HepG2 (cell line): Measurements from ENCODE around the gene IYD. TPM values are rescaled to one million over a fixed set of nuclear protein-coding genes. Genes with fewer than 3 reads are reported as not detected.

ENCODE experiments used
- ATAC-seq: fragments of 200-7000 bp; cut with Tn5 transposase; 3 replicates; pipeline ENCODE4 v1.9.1; 2020; ENCODE audit warnings: mild to moderate bottlenecking, moderate library complexity
- BruUV-seq: library from RNA; stranded (reverse); fragments of 400-500 nt; replicated peaks from 2 replicates; lab custom pipeline; 2021; lab: Mats Ljungman, UMichigan
- CTCF ChIA-PET: fragments of 300-600 bp; formaldehyde crosslinking; extraction: SDS; loops from one replicate; lab custom pipeline; 2021; ENCODE audit warnings: low total read pairs, inconsistent platforms, low intra/inter-chr PET ratio; lab: Yijun Ruan, JAX
- POLR2A ChIA-PET: fragments of 350-600 bp; sonication (Branson Sonifier 250); formaldehyde crosslinking; loops from one replicate; lab custom pipeline; 2020; ENCODE audit warnings: antibody characterized with exemption, inconsistent platforms; lab: Yijun Ruan, JAX
- DNase-seq: peaks from one replicate; pipeline ENCODE4 v3.0.0-alpha.2; 2015; ENCODE audit warnings: low spot score
- FAIRE-seq: peaks from 3 replicates; lab custom pipeline; 2011; peaks lifted over from hg19 to GRCh38; lab: Jason Lieb, UNC
- H2AFZ ChIP-seq: one replicate; pipeline ENCODE4 v1.6.1; 2011; ENCODE audit warnings: low read length, inconsistent platforms
- H3K27ac ChIP-seq: fragments of 300-600 bp; 3 replicates; pipeline ENCODE4 v1.8.0; 2011; ENCODE audit warnings: mixed run types, mild to moderate bottlenecking, mixed read lengths, low read length, inconsistent platforms; ENCODE audit not compliant: insufficient read depth; ENCODE audit errors: extremely low read length
- H3K27me3 ChIP-seq, 2 experiments: fragments of 200-600 bp in 1 of 2; 2 replicates in 1 of 2; 3 replicates in 1 of 2; pipeline versions ENCODE4 v1.6.0 to v1.8.0; 2011; ENCODE audit warnings: low read length in 2 of 2, mild to moderate bottlenecking in 2 of 2, moderate library complexity in 2 of 2, inconsistent platforms in 1 of 2; ENCODE audit not compliant: insufficient read depth in 2 of 2, control insufficient read depth in 1 of 2
- H3K36me3 ChIP-seq, 2 experiments: fragments of 200-600 bp in 1 of 2; replicated peaks in 1 of 2; 2 replicates in 1 of 2; 3 replicates in 1 of 2; pipeline versions ENCODE4 v1.5.1 to v1.8.0; 2011; ENCODE audit warnings: low read length in 2 of 2, inconsistent platforms in 1 of 2; ENCODE audit not compliant: insufficient read depth in 2 of 2, control insufficient read depth in 1 of 2
- H3K4me1 ChIP-seq: 2 replicates; pipeline ENCODE4 v1.5.1; 2012; ENCODE audit warnings: low read length, inconsistent platforms; ENCODE audit not compliant: insufficient read depth
- H3K4me2 ChIP-seq: 2 replicates; pipeline ENCODE4 v1.6.0; 2011; ENCODE audit warnings: low read depth, low read length, inconsistent platforms
- H3K4me3 ChIP-seq, 3 experiments: fragments of 200-600 bp in 1 of 3; sonication (generic), shearing (Covaris generic) in 1 of 3; replicated peaks in 1 of 3; 2 replicates each; pipeline ENCODE4 v1.5.1; 2011 to 2016; ENCODE audit warnings: low read length in 3 of 3, inconsistent platforms in 2 of 3, low read depth in 2 of 3, mild to moderate bottlenecking in 2 of 3, control low read depth in 1 of 3, mixed read lengths in 1 of 3; ENCODE audit not compliant: insufficient read depth in 1 of 3
- H3K79me2 ChIP-seq: one replicate; pipeline ENCODE4 v1.6.1; 2011; ENCODE audit warnings: low read length, inconsistent platforms; ENCODE audit not compliant: insufficient read depth
- H3K9ac ChIP-seq: 2 replicates; pipeline ENCODE4 v1.6.0; 2011; ENCODE audit warnings: mild to moderate bottlenecking, low read depth, low read length, inconsistent platforms; ENCODE audit not compliant: insufficient read depth
- H3K9me3 ChIP-seq: 2 replicates; pipeline ENCODE4 v1.5.1; 2012; ENCODE audit warnings: mild to moderate bottlenecking, low read length
- H4K20me1 ChIP-seq: 2 replicates; pipeline ENCODE4 v1.6.0; 2011; ENCODE audit warnings: inconsistent platforms, mild to moderate bottlenecking, low read length, moderate library complexity; ENCODE audit not compliant: insufficient read depth
- AGO2 ChIP-seq: fragments of 200-400 bp; formaldehyde crosslinking; optimal IDR thresholded peaks from 2 replicates; pipeline ENCODE3; 2017; ENCODE audit warnings: mild to moderate bottlenecking, low read depth, low read length, moderate library complexity
- FOSL2 ChIP-seq: sonication (generic); formaldehyde crosslinking; IDR thresholded peaks from 2 replicates; pipeline ENCODE4 v1.4.0; 2020; ENCODE audit warnings: missing genetic modification reagents
- PITX1 ChIP-seq: sonication (generic); formaldehyde crosslinking; IDR thresholded peaks from 2 replicates; pipeline ENCODE4 v1.5.1; 2020; ENCODE audit warnings: mild to moderate bottlenecking, missing genetic modification reagents
- ZNF761 ChIP-seq: sonication (generic); formaldehyde crosslinking; conservative IDR thresholded peaks from 2 replicates; pipeline ENCODE4 v1.4.0; 2020; ENCODE audit warnings: mild to moderate bottlenecking, missing genetic modification reagents
- WGBS: methylation state at CpG from one replicate; pipeline ENCODE4 v1.1.6; 2017; ENCODE audit warnings: low lambda C conversion rate; 5-methylcytosine and 5-hydroxymethylcytosine counted together
- in situ Hi-C: cut with HindIII; loops from 2 replicates; pipeline ENCODE4 v1.10.0; 2017; ENCODE audit warnings: low pct_unique_long_range_greater_than_20kb; ENCODE audit not compliant: extremely low pct_ligation_motif_present
- intact Hi-C: fragments of 100-400 bp; cut with micrococcal nuclease; formaldehyde crosslinking; loops from one replicate; pipeline ENCODE4 v1.10.0; 2022; ENCODE audit not compliant: unreplicated experiment
- polyA plus RNA-seq, 8 experiments: library from polyadenylated mRNA; depleted of rRNA in 3 of 8; stranded (reverse) in 7 of 8; unstranded in 1 of 8; fragments of >200 nt; fragmentation: Illumina TruSeq in 4 of 8; extraction: Trizol in 4 of 8; gene quantifications; 2 replicates each; pipeline versions ENCODE4 v1.2.1 to v1.2.3, GENCODE V29; 2011 to 2016; ENCODE audit warnings: low read depth in 4 of 8, missing spikeins in 1 of 8, mixed read lengths in 1 of 8; ENCODE audit not compliant: insufficient read depth in 1 of 8
- total RNA-seq, 5 experiments: library from RNA; depleted of rRNA; stranded (reverse); fragments of >200 nt; fragmentation: Illumina TruSeq; extraction: Trizol; gene quantifications; 2 replicates each; pipeline ENCODE4 v1.2.3, GENCODE V29; 2016; ENCODE audit warnings: low read depth in 1 of 5
- TF ChIP-seq, protein P1 (sequence below): IDR thresholded peaks from 2 replicates; pipeline ENCODE4 v1.6.1; 2016; ENCODE audit warnings: missing genetic modification reagents, missing compliant biosample characterization
- TF ChIP-seq, protein P2 (sequence below): sonication (generic); formaldehyde crosslinking; IDR thresholded peaks from 2 replicates; pipeline ENCODE4 v1.5.0; 2020; ENCODE audit warnings: missing genetic modification reagents
- TF ChIP-seq, protein P3 (sequence below): sonication (generic); formaldehyde crosslinking; IDR thresholded peaks from 2 replicates; pipeline ENCODE4 v1.5.0; 2020; ENCODE audit warnings: missing genetic modification reagents
- TF ChIP-seq, protein P4 (sequence below): sonication (generic); formaldehyde crosslinking; IDR thresholded peaks from 2 replicates; pipeline ENCODE4 v1.5.1; 2020; ENCODE audit warnings: mild to moderate bottlenecking, missing genetic modification reagents

The IYD gene
- total and polyA plus RNA-seq, 2 of the 13 experiments (the other 11 are each of a cell fraction or from before 2014, with no cell fraction given) = 0.01 to 0.46 TPM

DNA sequence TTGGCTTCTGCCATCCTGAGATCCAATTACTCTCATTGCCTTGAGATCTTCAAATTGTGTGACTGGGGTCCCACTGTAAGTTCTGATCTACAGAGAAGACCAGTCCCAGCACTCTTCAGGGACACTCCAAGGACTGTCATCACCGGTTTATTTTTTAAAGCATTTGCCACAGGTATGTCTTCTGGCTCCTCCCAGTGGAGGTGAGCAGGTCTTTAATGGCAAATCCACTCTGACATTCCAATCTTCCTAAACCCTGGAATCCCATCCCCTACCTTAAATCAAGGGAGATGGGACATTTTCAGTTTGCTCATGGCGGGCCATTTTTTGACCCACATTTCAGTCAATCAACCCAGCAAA lies 35.2 kb upstream of the IYD start:
- H2AFZ ChIP-seq = no peak overlapping the region
- H3K79me2 ChIP-seq = no peaks in the 10 kb centered on the region
- no peaks in the 10 kb centered on the region for H3K9me3 ChIP-seq
- intact Hi-C loops = no loop called here
- ATAC-seq (no peak), DNase-seq (no peak), FAIRE-seq (no peak)
- no TSS peak for BruUV-seq
- H3K27me3 ChIP-seq = peaks cover 0 to 6% of the 10 kb centered on the region in 2 experiments; a peak in 2 of 5 replicates
- no peak overlapping the region for H3K9ac ChIP-seq
- WGBS = 58% methylated on average over 2 of the region's 2 CpGs
- H4K20me1 ChIP-seq = no peaks in the 10 kb centered on the region
- POLR2A ChIA-PET = no interaction called here
- H3K4me3 ChIP-seq = no peak overlapping the region
- no peaks in the 10 kb centered on the region for H3K4me1 ChIP-seq
- TF ChIP-seq, protein P1, sequence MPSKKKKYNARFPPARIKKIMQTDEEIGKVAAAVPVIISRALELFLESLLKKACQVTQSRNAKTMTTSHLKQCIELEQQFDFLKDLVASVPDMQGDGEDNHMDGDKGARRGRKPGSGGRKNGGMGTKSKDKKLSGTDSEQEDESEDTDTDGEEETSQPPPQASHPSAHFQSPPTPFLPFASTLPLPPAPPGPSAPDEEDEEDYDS (CRISPR knock-in tag) = no peak
- TF ChIP-seq, protein P2, sequence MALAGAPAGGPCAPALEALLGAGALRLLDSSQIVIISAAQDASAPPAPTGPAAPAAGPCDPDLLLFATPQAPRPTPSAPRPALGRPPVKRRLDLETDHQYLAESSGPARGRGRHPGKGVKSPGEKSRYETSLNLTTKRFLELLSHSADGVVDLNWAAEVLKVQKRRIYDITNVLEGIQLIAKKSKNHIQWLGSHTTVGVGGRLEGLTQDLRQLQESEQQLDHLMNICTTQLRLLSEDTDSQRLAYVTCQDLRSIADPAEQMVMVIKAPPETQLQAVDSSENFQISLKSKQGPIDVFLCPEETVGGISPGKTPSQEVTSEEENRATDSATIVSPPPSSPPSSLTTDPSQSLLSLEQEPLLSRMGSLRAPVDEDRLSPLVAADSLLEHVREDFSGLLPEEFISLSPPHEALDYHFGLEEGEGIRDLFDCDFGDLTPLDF (CRISPR knock-in tag) = no peak
- TF ChIP-seq AGO2 (no peak), FOSL2 (CRISPR knock-in tag) (no peak), ZNF761 (CRISPR knock-in tag) (no peak), PITX1 (CRISPR knock-in tag) (no peak)
- TF ChIP-seq, protein P3, sequence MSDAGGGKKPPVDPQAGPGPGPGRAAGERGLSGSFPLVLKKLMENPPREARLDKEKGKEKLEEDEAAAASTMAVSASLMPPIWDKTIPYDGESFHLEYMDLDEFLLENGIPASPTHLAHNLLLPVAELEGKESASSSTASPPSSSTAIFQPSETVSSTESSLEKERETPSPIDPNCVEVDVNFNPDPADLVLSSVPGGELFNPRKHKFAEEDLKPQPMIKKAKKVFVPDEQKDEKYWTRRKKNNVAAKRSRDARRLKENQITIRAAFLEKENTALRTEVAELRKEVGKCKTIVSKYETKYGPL (CRISPR knock-in tag) = no peak
- TF ChIP-seq, protein P4, sequence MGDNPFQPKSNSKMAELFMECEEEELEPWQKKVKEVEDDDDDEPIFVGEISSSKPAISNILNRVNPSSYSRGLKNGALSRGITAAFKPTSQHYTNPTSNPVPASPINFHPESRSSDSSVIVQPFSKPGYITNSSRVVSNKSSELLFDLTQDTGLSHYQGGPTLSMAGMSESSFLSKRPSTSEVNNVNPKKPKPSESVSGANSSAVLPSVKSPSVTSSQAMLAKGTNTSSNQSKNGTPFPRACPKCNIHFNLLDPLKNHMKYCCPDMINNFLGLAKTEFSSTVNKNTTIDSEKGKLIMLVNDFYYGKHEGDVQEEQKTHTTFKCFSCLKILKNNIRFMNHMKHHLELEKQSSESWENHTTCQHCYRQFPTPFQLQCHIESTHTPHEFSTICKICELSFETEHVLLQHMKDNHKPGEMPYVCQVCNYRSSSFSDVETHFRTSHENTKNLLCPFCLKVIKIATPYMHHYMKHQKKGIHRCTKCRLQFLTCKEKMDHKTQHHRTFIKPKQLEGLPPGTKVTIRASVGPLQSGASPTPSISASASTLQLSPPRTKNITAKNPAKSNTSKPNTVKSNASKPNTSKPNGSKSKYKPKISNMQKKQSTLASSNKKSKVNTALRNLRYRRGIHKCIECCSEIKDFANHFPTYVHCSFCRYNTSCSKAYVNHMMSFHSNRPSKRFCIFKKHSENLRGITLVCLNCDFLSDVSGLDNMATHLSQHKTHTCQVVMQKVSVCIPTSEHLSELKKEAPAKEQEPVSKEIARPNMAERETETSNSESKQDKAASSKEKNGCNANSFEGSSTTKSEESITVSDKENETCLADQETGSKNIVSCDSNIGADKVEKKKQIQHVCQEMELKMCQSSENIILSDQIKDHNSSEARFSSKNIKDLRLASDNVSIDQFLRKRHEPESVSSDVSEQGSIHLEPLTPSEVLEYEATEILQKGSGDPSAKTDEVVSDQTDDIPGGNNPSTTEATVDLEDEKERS (CRISPR knock-in tag) = no peak
- CTCF ChIA-PET = no interaction called here
- no peaks in the 10 kb centered on the region for H3K36me3 ChIP-seq
- H3K27ac ChIP-seq = no peak overlapping the region
- in situ Hi-C loops = no loop called here
- no peak overlapping the region for H3K4me2 ChIP-seq
